ENCODE measurements around the gene ZNF554. TPM values are rescaled to one million over a fixed set of nuclear protein-coding genes. Genes with fewer than 3 reads are reported as not detected.

Gene ZNF554
- total and polyA plus RNA-seq, 2 donors (not counting 3 experiments of a cell fraction or from before 2014, with no cell fraction given) = 1.2 to 1.6 TPM

DNA sequence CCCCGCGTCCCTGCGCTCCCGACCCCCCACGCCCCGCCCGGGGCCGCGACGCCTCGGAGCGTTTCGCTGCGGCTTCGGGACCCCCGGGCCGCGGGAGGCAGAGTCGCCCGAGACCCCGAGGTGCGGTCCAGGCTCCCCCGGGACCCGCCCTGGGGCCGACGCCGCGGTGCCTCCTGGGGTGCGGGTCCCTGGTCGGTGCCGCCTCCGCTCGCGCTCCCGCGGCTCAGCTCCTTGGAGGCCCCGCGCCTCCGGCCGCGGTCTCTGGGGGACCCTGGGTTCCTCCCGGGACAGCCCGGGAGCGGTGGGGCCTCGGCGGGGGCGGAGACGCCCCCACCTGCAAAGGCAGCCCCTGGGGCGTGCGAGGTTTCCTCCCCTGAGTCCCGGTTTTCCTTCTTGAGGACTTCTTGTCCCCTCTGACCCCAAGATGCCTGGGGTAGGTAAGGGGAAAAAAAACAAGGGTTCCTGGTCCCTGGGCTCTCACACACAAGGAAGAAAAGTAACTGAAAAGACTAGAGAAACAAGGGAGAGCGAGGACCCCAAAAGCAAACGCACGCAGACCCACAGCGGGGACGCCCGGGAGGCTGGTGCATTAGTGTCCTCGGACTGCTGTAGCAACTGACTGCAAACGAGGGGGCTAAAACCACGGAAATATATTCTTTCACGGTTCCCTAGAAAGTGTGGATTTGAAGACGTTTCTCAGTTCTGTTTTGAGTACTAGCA lies 22.3 kb downstream of the ZNF554 start:
- no TSS peak for BruUV-seq (replicated peaks)
- ChIA-PET POLR2A (interaction anchor here (0.6 kb wide), 1 partner anchor 109 kb away, joined by 3 read pairs; no protein-coding TSS in a partner anchor), CTCF (interaction anchor here (1.0 to 1.5 kb wide), 11 partner anchors 9 to 193 kb away, joined by 3 to 6 read pairs (median 3); partner anchors contain the start of genes SGTA and ZNF554)
- Histone ChIP-seq H3K27me3 (ENCODE audit: control insufficient read depth in 2 of 2, insufficient read depth in 2 of 2, low read length in 2 of 2) (no peaks in the 10 kb centered on the region), H3K4me2 (ENCODE audit: insufficient read depth, low read length) (peak overlapping the region; percentile 85), H3K27ac (ENCODE audit: insufficient read depth, low read depth, low read length) (no peak overlapping the region), H3K9me1 (replicated peaks; ENCODE audit: control insufficient read depth, extremely low read depth, insufficient read depth, low read length) (no peaks in the 10 kb centered on the region), H3K9ac (replicated peaks; ENCODE audit: extremely low read depth, insufficient read depth, low read length) (peak overlapping the region; percentile 74), H3K36me3 (ENCODE audit: control insufficient read depth in 2 of 2, extremely low read depth in 1 of 2, insufficient read depth in 2 of 2, low read length in 2 of 2) (no peaks in the 10 kb centered on the region), H2AFZ (ENCODE audit: low read depth, low read length) (peak overlapping the region; percentile 98), H3K4me3 (replicated peaks in 1 of 3; ENCODE audit: insufficient read depth in 1 of 3, low read depth in 1 of 3, low read length in 3 of 3) (peak overlapping the region; percentile 67 to 86 (median 84)), H4K20me1 (replicated peaks; ENCODE audit: control insufficient read depth, extremely low read depth, insufficient read depth, low read length) (no peaks in the 10 kb centered on the region), H3K79me2 (ENCODE audit: control insufficient read depth, insufficient read depth, low read length) (peaks cover 18% of the 10 kb centered on the region), H3K9me3 (replicated peaks; ENCODE audit: control insufficient read depth, insufficient read depth, low read length) (no peaks in the 10 kb centered on the region), H3K4me1 (ENCODE audit: control insufficient read depth, extremely low read depth, insufficient read depth, low read length) (peaks cover 5% of the 10 kb centered on the region)
- no peak for FAIRE-seq
- no peak for DNase-seq (ENCODE audit: low read depth, low spot score)
- intact Hi-C loops (cut with micrococcal nuclease) (loop anchor here (1.0 to 2.0 kb wide), 3 partner anchors 31 to 109 kb away; partner anchors contain the start of gene ZNF57), dilution Hi-C loops (cut with MboI; ENCODE audit: extremely low pct_ligation_motif_present, low sequenced_read_pairs) (no loop called here)
- TF ChIP-seq, protein P1, sequence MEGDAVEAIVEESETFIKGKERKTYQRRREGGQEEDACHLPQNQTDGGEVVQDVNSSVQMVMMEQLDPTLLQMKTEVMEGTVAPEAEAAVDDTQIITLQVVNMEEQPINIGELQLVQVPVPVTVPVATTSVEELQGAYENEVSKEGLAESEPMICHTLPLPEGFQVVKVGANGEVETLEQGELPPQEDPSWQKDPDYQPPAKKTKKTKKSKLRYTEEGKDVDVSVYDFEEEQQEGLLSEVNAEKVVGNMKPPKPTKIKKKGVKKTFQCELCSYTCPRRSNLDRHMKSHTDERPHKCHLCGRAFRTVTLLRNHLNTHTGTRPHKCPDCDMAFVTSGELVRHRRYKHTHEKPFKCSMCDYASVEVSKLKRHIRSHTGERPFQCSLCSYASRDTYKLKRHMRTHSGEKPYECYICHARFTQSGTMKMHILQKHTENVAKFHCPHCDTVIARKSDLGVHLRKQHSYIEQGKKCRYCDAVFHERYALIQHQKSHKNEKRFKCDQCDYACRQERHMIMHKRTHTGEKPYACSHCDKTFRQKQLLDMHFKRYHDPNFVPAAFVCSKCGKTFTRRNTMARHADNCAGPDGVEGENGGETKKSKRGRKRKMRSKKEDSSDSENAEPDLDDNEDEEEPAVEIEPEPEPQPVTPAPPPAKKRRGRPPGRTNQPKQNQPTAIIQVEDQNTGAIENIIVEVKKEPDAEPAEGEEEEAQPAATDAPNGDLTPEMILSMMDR (IDR thresholded peaks at IDR 0.05; ENCODE audit: extremely low read depth in 1 of 2, insufficient read depth in 1 of 2, low read depth in 1 of 2, low read length in 2 of 2) = no peak
- TF ChIP-seq, protein P2, sequence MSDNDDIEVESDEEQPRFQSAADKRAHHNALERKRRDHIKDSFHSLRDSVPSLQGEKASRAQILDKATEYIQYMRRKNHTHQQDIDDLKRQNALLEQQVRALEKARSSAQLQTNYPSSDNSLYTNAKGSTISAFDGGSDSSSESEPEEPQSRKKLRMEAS (IDR thresholded peaks at IDR 0.05; ENCODE audit: insufficient read depth, insufficient read length) = no peak
- no peak for TF ChIP-seq MYC (IDR thresholded peaks at IDR 0.05; ENCODE audit: low read depth, low read length)
- no peak for TF ChIP-seq EZH2 (IDR thresholded peaks at IDR 0.05; ENCODE audit: borderline replicate concordance, low read depth, low read length, severe bottlenecking)
- TF ChIP-seq POLR2AphosphoS5 (IDR thresholded peaks at IDR 0.05; ENCODE audit: insufficient read depth, low read depth, low read length) = no peak
- no peak for TF ChIP-seq POLR2A (IDR thresholded peaks at IDR 0.05; ENCODE audit: low read depth, low read length)
- no peak for TF ChIP-seq GATA2 (IDR thresholded peaks at IDR 0.05; ENCODE audit: insufficient read depth, insufficient read length, low read depth, low read length)
- no peak for TF ChIP-seq FOS (IDR thresholded peaks at IDR 0.05; ENCODE audit: borderline replicate concordance, insufficient read depth, low read length)
- TF ChIP-seq JUN (IDR thresholded peaks at IDR 0.05; ENCODE audit: borderline replicate concordance, insufficient read depth, insufficient read length, low read depth) = no peak

Data from endothelial cell of umbilical vein (primary cell).